ENCODE results near the gene DDX47.
"Not testable (repeated sequence)": the region's sequence is repeated elsewhere in the genome, so short reads cannot be mapped to it uniquely, and the experiment has no call there.

The DDX47 gene

DNA sequence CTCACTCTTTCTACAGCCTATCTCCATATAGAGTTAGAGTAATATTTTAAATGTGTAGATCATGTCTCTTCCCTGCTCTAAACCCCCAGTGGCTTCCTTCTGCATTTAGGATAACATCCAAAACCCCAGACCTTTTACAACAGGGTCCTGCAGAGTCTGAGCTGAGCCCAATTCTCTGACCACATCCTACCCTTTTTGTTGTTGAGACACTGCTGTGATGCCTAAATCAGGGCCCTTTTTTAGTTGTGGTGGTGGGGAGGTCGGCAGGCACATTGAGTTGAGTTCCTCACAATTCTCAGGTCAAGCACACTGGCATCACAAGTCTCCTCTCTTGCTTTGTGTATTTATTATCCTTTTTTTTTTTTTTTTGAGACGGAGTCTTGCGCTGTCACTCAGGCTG lies 1.8 kb upstream of the DDX47 start:
- Histone ChIP-seq H3K4me3 (ENCODE audit: low read depth in 1 of 2, low read length in 2 of 2) (no peak overlapping the region), H3K9me3 (ENCODE audit: control insufficient read depth in 1 of 2, low read length in 2 of 2) (no peaks in the 10 kb centered on the region), H3K36me3 (ENCODE audit: control insufficient read depth in 1 of 2, insufficient read depth in 2 of 2, low read length in 2 of 2) (peaks cover 0 to 4% of the 10 kb centered on the region in 2 donors), H3K27ac (ENCODE audit: low read length) (no peak overlapping the region), H3K27me3 (ENCODE audit: low read depth, low read length) (no peaks in the 10 kb centered on the region), H3K4me1 (ENCODE audit: control insufficient read depth in 1 of 2, insufficient read depth in 2 of 2, low read length in 2 of 2) (peaks cover 12 to 31% of the 10 kb centered on the region in 2 donors)

DNA sequence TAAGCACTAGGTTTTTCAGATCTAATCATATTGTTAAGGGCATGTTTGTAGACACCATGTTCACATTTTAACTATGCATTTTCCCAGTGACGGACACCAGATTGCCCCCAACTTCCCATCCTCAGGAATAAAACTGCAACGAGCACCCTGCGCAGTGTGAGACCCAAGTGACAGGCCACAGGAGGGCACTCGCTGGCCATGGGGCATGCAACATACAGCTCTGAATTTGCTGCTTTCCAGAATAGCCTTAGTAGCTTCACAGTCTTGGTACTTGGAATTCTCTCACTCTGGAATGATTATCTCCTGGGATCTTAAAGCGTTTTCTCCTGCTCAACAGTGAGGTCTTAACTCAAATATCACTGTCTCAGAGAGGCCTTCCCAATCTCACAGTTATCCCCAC lies 972 bp upstream of the DDX47 start:
- Histone ChIP-seq H3K27ac (ENCODE audit: low read length) (no peak overlapping the region), H3K4me1 (ENCODE audit: control insufficient read depth in 1 of 2, insufficient read depth in 2 of 2, low read length in 2 of 2) (peaks cover 12 to 37% of the 10 kb centered on the region in 2 donors), H3K36me3 (ENCODE audit: control insufficient read depth in 1 of 2, insufficient read depth in 2 of 2, low read length in 2 of 2) (peaks cover 0 to 12% of the 10 kb centered on the region in 2 donors), H3K4me3 (ENCODE audit: low read depth in 1 of 2, low read length in 2 of 2) (no peak overlapping the region), H3K9me3 (ENCODE audit: control insufficient read depth in 1 of 2, low read length in 2 of 2) (no peaks in the 10 kb centered on the region), H3K27me3 (ENCODE audit: low read depth, low read length) (no peaks in the 10 kb centered on the region)

DNA sequence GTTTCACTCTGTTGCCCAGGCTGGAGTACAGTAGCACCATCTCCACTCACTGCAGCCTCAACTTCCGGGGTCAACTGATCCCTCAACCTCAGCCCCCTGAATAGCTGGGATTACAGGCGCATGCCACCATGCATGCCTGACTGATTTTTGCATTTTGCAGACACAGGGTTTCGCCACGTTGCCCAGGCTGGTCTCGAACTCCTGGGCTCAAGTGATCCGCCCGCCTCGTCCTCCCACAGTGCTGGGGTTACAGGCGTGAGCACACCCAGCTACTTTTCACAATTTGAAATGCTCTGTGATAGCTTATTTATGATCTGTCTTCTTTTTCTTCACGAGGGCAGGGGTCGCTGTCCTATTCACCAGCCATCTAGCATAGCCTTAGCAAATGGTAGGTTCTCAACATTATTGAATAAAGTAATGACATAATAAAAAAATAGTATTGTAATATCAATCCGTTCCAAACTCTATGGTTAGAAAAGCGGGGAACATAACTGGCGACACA lies 477 bp upstream of the DDX47 start:
- Histone ChIP-seq H3K36me3 (ENCODE audit: control insufficient read depth in 1 of 2, insufficient read depth in 2 of 2, low read length in 2 of 2) (peaks cover 2 to 14% of the 10 kb centered on the region in 2 donors), H3K4me3 (ENCODE audit: low read depth in 1 of 2, low read length in 2 of 2) (peak overlapping the region; percentile 88 to 89), H3K9me3 (ENCODE audit: control insufficient read depth in 1 of 2, low read length in 2 of 2) (no peaks in the 10 kb centered on the region), H3K4me1 (ENCODE audit: control insufficient read depth in 1 of 2, insufficient read depth in 2 of 2, low read length in 2 of 2) (peaks cover 12 to 37% of the 10 kb centered on the region in 2 donors), H3K27me3 (ENCODE audit: low read depth, low read length) (no peaks in the 10 kb centered on the region), H3K27ac (ENCODE audit: low read length) (no peak overlapping the region)

DNA sequence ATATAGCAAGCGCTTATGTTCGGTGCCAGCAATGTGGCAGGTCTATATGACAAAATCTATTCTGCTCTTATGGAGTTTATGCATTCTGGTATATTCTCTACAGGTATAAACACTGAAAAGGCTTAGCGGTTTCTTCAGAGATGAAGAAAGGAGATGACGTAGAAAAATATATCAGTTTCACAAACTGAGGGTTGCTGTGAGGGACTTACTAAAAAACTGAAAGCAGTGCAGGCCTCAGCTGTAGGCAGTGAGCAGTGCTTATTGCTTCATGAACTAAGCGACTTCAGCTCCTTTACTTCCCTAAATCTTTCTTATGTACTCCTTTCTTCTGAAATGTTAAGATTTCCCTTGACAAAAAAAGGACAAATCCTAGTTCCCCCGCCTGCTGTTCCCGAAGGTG lies 4.5 kb downstream of the DDX47 start:
- Histone ChIP-seq H3K27ac (ENCODE audit: low read length) (no peak overlapping the region), H3K4me1 (ENCODE audit: control insufficient read depth in 1 of 2, insufficient read depth in 2 of 2, low read length in 2 of 2) (peaks cover 9 to 41% of the 10 kb centered on the region in 2 donors), H3K9me3 (ENCODE audit: control insufficient read depth in 1 of 2, low read length in 2 of 2) (no peaks in the 10 kb centered on the region), H3K4me3 (ENCODE audit: low read depth in 1 of 2, low read length in 2 of 2) (no peak overlapping the region), H3K36me3 (ENCODE audit: control insufficient read depth in 1 of 2, insufficient read depth in 2 of 2, low read length in 2 of 2) (peaks cover 11 to 33% of the 10 kb centered on the region in 2 donors), H3K27me3 (ENCODE audit: low read depth, low read length) (no peaks in the 10 kb centered on the region)

DNA sequence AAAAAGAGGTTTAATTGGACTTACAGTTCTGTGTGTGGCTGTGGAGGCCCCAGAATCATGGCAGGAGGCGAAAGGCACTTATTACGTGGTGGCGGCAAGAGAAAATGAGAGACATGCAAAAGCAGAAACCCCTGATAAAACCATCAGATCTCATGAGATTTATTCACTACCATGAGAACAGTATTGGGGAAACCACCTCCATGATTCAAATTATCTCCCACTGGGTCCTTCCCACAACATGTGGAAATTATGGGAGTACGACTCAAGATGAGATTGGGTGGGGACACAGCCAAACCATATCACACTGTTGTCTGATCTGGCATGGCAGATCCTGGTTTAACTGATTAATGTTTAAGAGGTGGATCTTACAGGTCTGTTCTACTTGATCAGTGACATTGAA lies 5.6 kb downstream of the DDX47 start:
- Histone ChIP-seq H3K27ac (ENCODE audit: low read length) (no peak overlapping the region), H3K27me3 (ENCODE audit: low read depth, low read length) (no peaks in the 10 kb centered on the region), H3K9me3 (ENCODE audit: control insufficient read depth in 1 of 2, low read length in 2 of 2) (no peaks in the 10 kb centered on the region), H3K4me1 (ENCODE audit: control insufficient read depth in 1 of 2, insufficient read depth in 2 of 2, low read length in 2 of 2) (peaks cover 9 to 39% of the 10 kb centered on the region in 2 donors), H3K36me3 (ENCODE audit: control insufficient read depth in 1 of 2, insufficient read depth in 2 of 2, low read length in 2 of 2) (peaks cover 22 to 44% of the 10 kb centered on the region in 2 donors), H3K4me3 (ENCODE audit: low read depth in 1 of 2, low read length in 2 of 2) (no peak overlapping the region)

DNA sequence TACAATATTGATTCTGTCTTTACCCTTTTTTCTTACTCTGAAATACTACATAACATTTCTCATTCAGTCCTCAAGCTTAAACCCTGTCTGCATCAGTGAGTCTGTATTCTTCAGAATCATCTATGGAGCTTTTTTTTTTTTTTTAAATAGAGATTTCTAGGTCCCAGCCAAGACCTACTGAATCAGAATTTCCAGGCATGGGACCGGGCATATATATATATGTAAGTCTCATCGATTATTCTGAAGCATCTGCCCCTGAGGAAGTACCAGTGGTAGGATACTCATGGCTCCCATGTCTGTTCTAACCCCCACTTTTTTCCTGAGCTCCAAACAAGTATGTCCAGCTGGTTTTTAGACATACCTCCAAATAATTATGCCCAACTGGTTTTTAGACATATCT lies 6.1 kb downstream of the DDX47 start:
- H3K36me3 ChIP-seq (ENCODE audit: control insufficient read depth in 1 of 2, insufficient read depth in 2 of 2, low read length in 2 of 2) = peaks cover 27 to 48% of the 10 kb centered on the region in 2 donors

DNA sequence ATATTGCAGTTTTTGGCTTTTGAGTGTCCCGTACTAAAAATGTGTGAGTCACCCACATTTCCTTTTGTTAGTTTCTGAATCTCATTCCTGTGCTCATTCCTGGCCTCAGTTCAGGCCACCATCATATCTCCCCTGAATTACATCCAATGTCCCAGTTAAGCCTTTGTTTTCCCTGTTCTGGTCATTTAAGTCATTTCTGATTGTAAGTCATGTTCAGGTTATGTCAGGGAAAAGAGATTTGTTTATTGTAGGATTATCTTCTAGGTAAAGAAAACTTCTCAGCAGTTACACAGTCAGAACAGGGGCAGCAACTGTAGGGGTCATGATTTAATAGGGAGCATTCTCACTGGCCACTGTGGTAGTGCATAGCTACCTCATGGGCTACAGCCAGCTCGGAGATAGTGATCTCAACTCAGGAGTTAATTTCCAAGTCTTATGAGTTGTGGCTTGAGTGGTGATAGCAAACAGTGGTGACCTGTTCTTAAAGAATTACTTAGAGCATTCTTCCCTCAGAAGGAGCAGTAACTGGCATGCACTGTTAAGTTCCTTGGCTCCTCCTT lies 6.7 kb downstream of the DDX47 start:
- Histone ChIP-seq H3K9me3 (ENCODE audit: control insufficient read depth in 1 of 2, low read length in 2 of 2) (no peaks in the 10 kb centered on the region), H3K4me3 (ENCODE audit: low read depth in 1 of 2, low read length in 2 of 2) (no peak overlapping the region), H3K27me3 (ENCODE audit: low read depth, low read length) (no peaks in the 10 kb centered on the region), H3K36me3 (ENCODE audit: control insufficient read depth in 1 of 2, insufficient read depth in 2 of 2, low read length in 2 of 2) (peaks cover 33 to 54% of the 10 kb centered on the region in 2 donors), H3K4me1 (ENCODE audit: control insufficient read depth in 1 of 2, insufficient read depth in 2 of 2, low read length in 2 of 2) (peaks cover 0 to 28% of the 10 kb centered on the region in 2 donors), H3K27ac (ENCODE audit: low read length) (peak overlapping the region; percentile 42)

More for the DNA sequence above, 6.1 kb downstream of the DDX47 start:
- H3K27me3 ChIP-seq (ENCODE audit: low read depth, low read length) = no peaks in the 10 kb centered on the region
- peak overlapping the region; percentile 42 for H3K27ac ChIP-seq (ENCODE audit: low read length)
- H3K9me3 ChIP-seq (ENCODE audit: control insufficient read depth in 1 of 2, low read length in 2 of 2) = no peaks in the 10 kb centered on the region
- H3K4me1 ChIP-seq (ENCODE audit: control insufficient read depth in 1 of 2, insufficient read depth in 2 of 2, low read length in 2 of 2) = peaks cover 3 to 34% of the 10 kb centered on the region in 2 donors
- no peak overlapping the region for H3K4me3 ChIP-seq (ENCODE audit: low read depth in 1 of 2, low read length in 2 of 2)

DNA sequence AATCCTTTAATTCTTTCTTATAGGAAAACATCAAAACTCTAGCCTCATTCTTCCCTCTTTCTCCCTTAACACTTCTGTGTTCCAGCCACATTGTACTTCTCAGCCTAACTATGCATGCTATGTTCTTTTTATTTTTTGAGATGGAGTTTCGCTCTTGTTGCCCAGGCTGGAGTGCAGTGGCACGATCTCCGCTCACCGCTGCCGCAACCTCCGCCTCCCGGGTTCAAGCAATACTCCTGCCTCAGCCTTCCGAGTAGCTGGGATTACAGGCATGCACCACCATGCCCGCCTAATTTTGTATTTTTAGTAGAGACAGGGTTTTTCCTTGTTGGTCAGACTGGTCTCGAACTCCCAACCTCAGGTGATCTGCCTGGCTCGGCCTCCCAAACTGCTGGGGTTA lies 7.2 kb downstream of the DDX47 start:
- H3K4me3 ChIP-seq (ENCODE audit: low read depth in 1 of 2, low read length in 2 of 2); H3K9me3 ChIP-seq (ENCODE audit: control insufficient read depth in 1 of 2, low read length in 2 of 2); H3K27me3 ChIP-seq (ENCODE audit: low read depth, low read length); H3K27ac ChIP-seq (ENCODE audit: low read length): not testable (repeated sequence)
- peaks cover 39 to 57% of the 10 kb centered on the region in 2 donors for H3K36me3 ChIP-seq (ENCODE audit: control insufficient read depth in 1 of 2, insufficient read depth in 2 of 2, low read length in 2 of 2)
- H3K4me1 ChIP-seq (ENCODE audit: control insufficient read depth in 1 of 2, insufficient read depth in 2 of 2, low read length in 2 of 2) = peaks cover 0 to 26% of the 10 kb centered on the region in 2 donors

DNA sequence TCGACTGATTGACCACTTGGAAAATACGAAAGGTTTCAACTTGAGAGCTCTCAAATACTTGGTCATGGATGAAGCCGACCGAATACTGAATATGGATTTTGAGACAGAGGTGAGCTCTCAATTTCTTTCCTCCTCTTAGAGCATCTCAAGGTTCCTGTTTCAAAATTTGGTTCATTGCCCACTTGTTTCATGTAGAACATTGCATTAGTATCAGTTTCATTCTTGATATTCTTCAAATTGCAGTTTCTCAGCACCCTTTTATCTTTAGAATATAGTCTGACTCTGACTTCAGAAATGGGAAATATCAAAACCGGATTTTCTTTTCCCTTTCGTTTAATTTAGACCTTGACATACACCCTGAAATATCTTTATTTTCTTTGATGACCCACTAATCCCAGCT lies 8.8 kb downstream of the DDX47 start:
- no peak overlapping the region for H3K27ac ChIP-seq (ENCODE audit: low read length)
- H3K36me3 ChIP-seq (ENCODE audit: control insufficient read depth in 1 of 2, insufficient read depth in 2 of 2, low read length in 2 of 2) = peaks cover 55 to 63% of the 10 kb centered on the region in 2 donors
- peaks cover 0 to 11% of the 10 kb centered on the region in 2 donors for H3K4me1 ChIP-seq (ENCODE audit: control insufficient read depth in 1 of 2, insufficient read depth in 2 of 2, low read length in 2 of 2)
- H3K9me3 ChIP-seq (ENCODE audit: control insufficient read depth in 1 of 2, low read length in 2 of 2) = no peaks in the 10 kb centered on the region
- H3K27me3 ChIP-seq (ENCODE audit: low read depth, low read length) = no peaks in the 10 kb centered on the region
- no peak overlapping the region for H3K4me3 ChIP-seq (ENCODE audit: low read depth in 1 of 2, low read length in 2 of 2)

DNA sequence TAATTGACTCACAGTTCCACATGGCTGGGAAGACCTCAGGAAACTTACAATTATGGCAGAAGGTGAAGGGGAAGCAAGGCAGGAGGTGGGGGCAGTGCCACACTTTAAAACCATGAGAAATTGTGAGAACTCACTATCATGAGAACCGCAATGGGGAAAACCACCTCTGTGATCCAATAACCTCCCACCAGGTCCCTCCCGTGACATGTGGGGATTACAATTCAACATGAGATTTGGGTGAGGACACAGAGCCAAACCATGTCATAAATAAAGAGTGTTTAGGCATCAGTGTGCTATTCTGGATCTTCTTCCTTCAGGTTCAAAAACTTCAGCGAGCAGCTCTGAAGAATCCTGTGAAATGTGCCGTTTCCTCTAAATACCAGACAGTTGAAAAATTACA lies 9.7 kb downstream of the DDX47 start:
- Histone ChIP-seq H3K9me3 (ENCODE audit: control insufficient read depth in 1 of 2, low read length in 2 of 2) (no peaks in the 10 kb centered on the region), H3K4me3 (ENCODE audit: low read depth in 1 of 2, low read length in 2 of 2) (no peak overlapping the region), H3K27me3 (ENCODE audit: low read depth, low read length) (no peaks in the 10 kb centered on the region), H3K27ac (ENCODE audit: low read length) (no peak overlapping the region), H3K4me1 (ENCODE audit: control insufficient read depth in 1 of 2, insufficient read depth in 2 of 2, low read length in 2 of 2) (peaks cover 0 to 11% of the 10 kb centered on the region in 2 donors), H3K36me3 (ENCODE audit: control insufficient read depth in 1 of 2, insufficient read depth in 2 of 2, low read length in 2 of 2) (peaks cover 58 to 66% of the 10 kb centered on the region in 2 donors)

DNA sequence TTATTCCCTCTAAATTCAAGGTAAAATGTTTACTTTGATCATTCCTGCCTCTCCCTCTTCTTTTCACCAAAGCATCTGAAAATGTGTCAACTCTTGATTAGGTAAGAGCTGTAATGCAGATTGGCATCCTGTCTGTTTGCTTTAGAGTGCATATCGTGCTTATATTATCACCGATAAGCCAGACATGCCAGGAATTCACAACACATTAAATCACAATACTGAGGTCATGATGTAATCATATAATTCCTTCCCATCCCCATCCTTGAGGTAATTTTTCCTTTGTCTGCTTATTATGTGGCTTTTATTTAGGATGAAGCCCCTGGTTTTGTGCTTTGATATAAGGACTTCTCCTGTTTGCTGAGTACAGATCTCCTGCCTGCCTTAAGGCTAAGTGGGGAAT lies 10.2 kb downstream of the DDX47 start:
- Histone ChIP-seq H3K4me1 (ENCODE audit: control insufficient read depth in 1 of 2, insufficient read depth in 2 of 2, low read length in 2 of 2) (peaks cover 0 to 11% of the 10 kb centered on the region in 2 donors), H3K9me3 (ENCODE audit: control insufficient read depth in 1 of 2, low read length in 2 of 2) (no peaks in the 10 kb centered on the region), H3K4me3 (ENCODE audit: low read depth in 1 of 2, low read length in 2 of 2) (no peak overlapping the region), H3K27ac (ENCODE audit: low read length) (no peak overlapping the region), H3K27me3 (ENCODE audit: low read depth, low read length) (no peaks in the 10 kb centered on the region), H3K36me3 (ENCODE audit: control insufficient read depth in 1 of 2, insufficient read depth in 2 of 2, low read length in 2 of 2) (peaks cover 59 to 68% of the 10 kb centered on the region in 2 donors)

DNA sequence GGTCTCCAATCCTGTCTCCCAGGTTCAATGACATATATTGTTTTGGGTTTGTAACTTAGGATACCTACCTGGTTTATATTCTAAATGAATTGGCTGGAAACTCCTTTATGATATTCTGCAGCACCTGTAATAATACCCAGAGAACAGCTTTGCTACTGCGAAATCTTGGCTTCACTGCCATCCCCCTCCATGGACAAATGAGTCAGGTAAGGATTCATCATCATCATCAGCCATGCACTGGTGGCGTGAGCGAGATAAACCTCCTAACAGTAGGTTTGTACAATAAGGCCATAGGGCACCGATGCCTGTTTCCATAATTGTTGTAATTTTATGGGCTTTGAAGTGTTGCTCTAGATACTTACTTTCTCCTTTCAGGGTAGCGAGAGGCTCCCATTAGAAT lies 10.7 kb downstream of the DDX47 start:
- Histone ChIP-seq H3K4me1 (ENCODE audit: control insufficient read depth in 1 of 2, insufficient read depth in 2 of 2, low read length in 2 of 2) (peaks cover 0 to 11% of the 10 kb centered on the region in 2 donors), H3K9me3 (ENCODE audit: control insufficient read depth in 1 of 2, low read length in 2 of 2) (no peaks in the 10 kb centered on the region), H3K27ac (ENCODE audit: low read length) (no peak overlapping the region), H3K4me3 (ENCODE audit: low read depth in 1 of 2, low read length in 2 of 2) (no peak overlapping the region), H3K27me3 (ENCODE audit: low read depth, low read length) (no peaks in the 10 kb centered on the region), H3K36me3 (ENCODE audit: control insufficient read depth in 1 of 2, insufficient read depth in 2 of 2, low read length in 2 of 2) (peaks cover 64 to 72% of the 10 kb centered on the region in 2 donors)

All from muscle layer of duodenum (tissue), 2 donors.